ENCODE measurements around the gene VAX1. TPM values are rescaled to one million over a fixed set of nuclear protein-coding genes. Genes with fewer than 3 reads are reported as not detected.

The VAX1 gene
- total and polyA plus RNA-seq, 4 donors: not detected

DNA sequence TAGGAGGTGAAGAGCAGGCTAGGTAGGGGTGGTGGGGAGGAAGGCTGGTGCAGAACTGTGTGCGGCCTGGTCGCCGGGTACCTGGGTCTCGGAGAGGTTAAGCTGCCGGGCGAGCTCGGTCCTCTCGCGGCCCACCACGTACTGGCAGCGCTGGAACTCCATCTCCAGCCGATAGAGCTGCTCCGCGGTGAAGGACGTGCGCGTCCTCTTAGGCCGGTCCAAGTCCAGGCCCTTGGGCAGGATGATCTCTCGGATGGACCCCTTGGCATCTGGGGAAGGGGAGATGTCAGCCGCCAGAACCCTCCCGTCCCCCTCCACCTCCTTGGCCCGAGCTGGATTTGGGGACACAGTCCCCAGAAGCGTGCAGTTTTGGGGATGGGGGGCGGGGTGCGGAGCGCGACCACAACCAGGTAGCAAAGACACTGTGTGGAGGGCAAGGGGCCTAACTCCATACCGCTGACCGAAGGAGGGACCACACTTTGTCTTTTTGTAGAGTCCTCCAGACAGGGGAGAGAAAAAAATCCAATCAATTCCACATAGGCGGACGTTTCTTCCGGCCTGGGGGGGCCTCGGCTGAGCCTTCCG is 1.6 kb downstream of the VAX1 start:
- DNase-seq (ENCODE audit: low read depth in 4 of 6, low spot score in 6 of 6): no peak
- Histone ChIP-seq H3K27me3 (ENCODE audit: control insufficient read depth, insufficient read depth, low read length) (peaks cover 96% of the 10 kb centered on the region), H3K9me3 (ENCODE audit: control insufficient read depth, insufficient read depth, low read length) (no peaks in the 10 kb centered on the region), H3K4me1 (ENCODE audit: control insufficient read depth, insufficient read depth, low read length) (peaks cover 65% of the 10 kb centered on the region), H3K36me3 (ENCODE audit: control insufficient read depth, insufficient read depth, low read length) (no peaks in the 10 kb centered on the region), H3K4me3 (ENCODE audit: low read depth, low read length) (no peak overlapping the region), H3K27ac (ENCODE audit: low read depth, low read length) (no peak overlapping the region)
- 30% methylated on average over 30 of the region's 34 CpGs for WGBS (ENCODE audit: insufficient coverage)

DNA sequence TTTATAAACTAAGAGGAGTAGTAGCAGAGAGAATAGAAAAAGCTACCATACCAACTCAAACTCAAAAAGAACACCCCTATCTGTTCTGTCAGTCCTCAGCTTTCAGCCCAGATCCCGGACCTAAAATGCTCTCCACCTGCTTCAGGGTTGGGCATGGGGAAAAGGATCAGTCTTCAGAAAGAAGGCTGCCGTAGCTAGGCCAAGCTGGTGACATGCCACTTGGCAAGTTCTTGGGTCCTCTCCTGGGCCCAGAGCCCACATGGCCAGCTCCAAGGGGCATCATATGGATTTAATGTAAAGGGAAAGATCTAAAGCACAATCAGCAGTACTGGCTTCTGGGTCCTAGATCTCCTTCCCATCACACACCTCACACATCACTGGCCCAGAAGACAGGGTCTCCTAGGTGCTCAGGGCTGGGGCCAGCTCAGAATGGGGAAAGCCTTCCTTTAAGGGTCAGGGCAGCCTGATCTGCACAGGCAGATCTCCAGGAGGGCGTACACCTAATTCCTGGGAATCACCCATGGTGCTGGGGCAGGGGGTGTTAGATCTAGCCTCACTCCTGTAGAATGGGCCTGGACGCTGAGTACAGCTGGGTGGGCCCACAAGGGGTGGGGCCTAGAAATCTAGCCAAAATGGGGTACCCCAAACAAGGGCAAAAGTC is 2.5 kb downstream of the VAX1 start:
- no peak for DNase-seq (ENCODE audit: low read depth in 4 of 6, low spot score in 6 of 6)
- Histone ChIP-seq H3K27ac (ENCODE audit: low read depth, low read length) (no peak overlapping the region), H3K27me3 (ENCODE audit: control insufficient read depth, insufficient read depth, low read length) (peaks cover 96% of the 10 kb centered on the region), H3K4me3 (ENCODE audit: low read depth, low read length) (no peak overlapping the region), H3K9me3 (ENCODE audit: control insufficient read depth, insufficient read depth, low read length) (no peaks in the 10 kb centered on the region), H3K4me1 (ENCODE audit: control insufficient read depth, insufficient read depth, low read length) (peaks cover 69% of the 10 kb centered on the region), H3K36me3 (ENCODE audit: control insufficient read depth, insufficient read depth, low read length) (no peaks in the 10 kb centered on the region)
- WGBS (ENCODE audit: insufficient coverage): 95% methylated on average over 3 of the region's 4 CpGs

DNA sequence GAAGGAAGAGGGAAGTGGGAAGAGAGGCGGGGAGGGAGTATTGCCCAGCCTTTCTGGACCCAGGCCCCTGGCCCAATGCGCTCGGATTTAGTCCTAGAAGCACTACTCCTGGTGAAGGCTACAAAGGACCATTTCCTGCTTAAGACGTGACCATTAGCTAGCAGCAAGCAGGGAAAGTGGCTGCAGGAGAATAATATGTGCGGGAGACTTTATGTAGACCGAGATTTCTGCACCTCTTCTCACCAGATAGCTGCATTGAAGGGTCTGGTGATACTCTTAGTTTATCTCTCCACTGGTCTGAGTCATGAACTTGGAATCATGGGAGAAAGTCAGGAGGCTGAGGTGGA is 3.1 kb downstream of the VAX1 start:
- WGBS (ENCODE audit: insufficient coverage): 68% methylated on average over 5 of the region's 6 CpGs
- Histone ChIP-seq H3K9me3 (ENCODE audit: control insufficient read depth, insufficient read depth, low read length) (no peaks in the 10 kb centered on the region), H3K27ac (ENCODE audit: low read depth, low read length) (no peak overlapping the region), H3K4me1 (ENCODE audit: control insufficient read depth, insufficient read depth, low read length) (peaks cover 64% of the 10 kb centered on the region), H3K4me3 (ENCODE audit: low read depth, low read length) (no peak overlapping the region), H3K27me3 (ENCODE audit: control insufficient read depth, insufficient read depth, low read length) (peaks cover 96% of the 10 kb centered on the region), H3K36me3 (ENCODE audit: control insufficient read depth, insufficient read depth, low read length) (no peaks in the 10 kb centered on the region)
- no peak for DNase-seq (ENCODE audit: low read depth in 4 of 6, low spot score in 6 of 6)

DNA sequence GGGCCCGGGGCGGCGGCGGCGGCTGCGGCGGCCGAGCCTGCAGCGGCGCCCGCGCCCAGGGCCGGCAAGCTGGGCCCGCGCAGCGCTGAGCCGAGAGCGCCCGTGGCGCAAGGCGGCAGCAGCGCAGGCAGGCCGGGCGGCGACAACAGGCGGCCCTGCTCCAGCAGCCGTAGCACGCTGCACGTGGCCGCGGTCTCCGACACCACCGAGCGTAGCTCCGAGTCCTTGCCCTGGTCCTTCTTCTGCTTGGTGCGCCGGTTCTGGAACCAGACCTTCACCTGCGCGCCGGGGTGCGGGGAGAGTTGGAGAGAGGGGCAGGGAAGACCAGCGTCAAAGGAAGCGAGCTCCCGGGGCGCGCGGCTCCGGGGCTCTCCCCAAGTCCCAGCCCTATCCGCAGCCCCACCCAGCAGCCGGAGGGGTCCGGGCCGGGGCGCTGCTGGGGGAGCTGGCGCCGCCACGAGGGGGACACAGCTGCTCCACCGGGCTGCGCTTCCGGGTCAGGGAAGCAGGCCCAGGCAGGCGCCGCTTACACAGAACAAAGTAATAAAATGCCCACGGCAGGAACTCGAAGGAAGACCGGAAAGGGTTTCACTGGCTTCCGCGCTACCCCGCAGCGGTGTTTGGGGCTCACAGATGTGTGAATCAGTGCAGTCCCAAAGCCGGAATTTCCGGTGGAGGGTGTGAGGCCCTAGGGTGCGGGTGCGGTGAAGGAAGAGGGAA is 3.6 kb downstream of the VAX1 start:
- Histone ChIP-seq H3K27ac (ENCODE audit: low read depth, low read length) (no peak overlapping the region), H3K4me3 (ENCODE audit: low read depth, low read length) (no peak overlapping the region), H3K4me1 (ENCODE audit: control insufficient read depth, insufficient read depth, low read length) (peaks cover 59% of the 10 kb centered on the region), H3K9me3 (ENCODE audit: control insufficient read depth, insufficient read depth, low read length) (no peaks in the 10 kb centered on the region), H3K27me3 (ENCODE audit: control insufficient read depth, insufficient read depth, low read length) (peaks cover 97% of the 10 kb centered on the region), H3K36me3 (ENCODE audit: control insufficient read depth, insufficient read depth, low read length) (no peaks in the 10 kb centered on the region)
- peak in 2 of 6 donors; percentile 31 to 52 for DNase-seq (ENCODE audit: low read depth in 4 of 6, low spot score in 6 of 6)
- WGBS (ENCODE audit: insufficient coverage): 4% methylated on average over 72 of the region's 72 CpGs

DNA sequence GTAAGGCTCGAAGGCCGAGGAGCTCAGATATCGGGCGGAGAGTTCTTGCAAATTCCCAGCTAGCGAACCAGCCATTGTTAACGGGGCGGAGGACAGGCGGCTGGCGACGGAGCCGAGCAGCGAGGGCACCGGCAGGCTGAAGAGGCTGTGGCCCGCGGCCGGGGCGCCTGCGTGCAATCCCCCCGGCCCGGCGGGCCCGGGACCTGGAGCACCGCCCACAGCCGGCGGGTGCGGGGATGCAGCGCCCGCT is 4.1 kb downstream of the VAX1 start:
- no peaks in the 10 kb centered on the region for H3K36me3 ChIP-seq (ENCODE audit: control insufficient read depth, insufficient read depth, low read length)
- H3K27ac ChIP-seq (ENCODE audit: low read depth, low read length): no peak overlapping the region
- no peak for DNase-seq (ENCODE audit: low read depth in 4 of 6, low spot score in 6 of 6)
- peaks cover 98% of the 10 kb centered on the region for H3K27me3 ChIP-seq (ENCODE audit: control insufficient read depth, insufficient read depth, low read length)
- no peak overlapping the region for H3K4me3 ChIP-seq (ENCODE audit: low read depth, low read length)
- WGBS (ENCODE audit: insufficient coverage): under 1% methylated on average over 28 of the region's 28 CpGs
- H3K4me1 ChIP-seq (ENCODE audit: control insufficient read depth, insufficient read depth, low read length): peaks cover 55% of the 10 kb centered on the region
- H3K9me3 ChIP-seq (ENCODE audit: control insufficient read depth, insufficient read depth, low read length): no peaks in the 10 kb centered on the region

DNA sequence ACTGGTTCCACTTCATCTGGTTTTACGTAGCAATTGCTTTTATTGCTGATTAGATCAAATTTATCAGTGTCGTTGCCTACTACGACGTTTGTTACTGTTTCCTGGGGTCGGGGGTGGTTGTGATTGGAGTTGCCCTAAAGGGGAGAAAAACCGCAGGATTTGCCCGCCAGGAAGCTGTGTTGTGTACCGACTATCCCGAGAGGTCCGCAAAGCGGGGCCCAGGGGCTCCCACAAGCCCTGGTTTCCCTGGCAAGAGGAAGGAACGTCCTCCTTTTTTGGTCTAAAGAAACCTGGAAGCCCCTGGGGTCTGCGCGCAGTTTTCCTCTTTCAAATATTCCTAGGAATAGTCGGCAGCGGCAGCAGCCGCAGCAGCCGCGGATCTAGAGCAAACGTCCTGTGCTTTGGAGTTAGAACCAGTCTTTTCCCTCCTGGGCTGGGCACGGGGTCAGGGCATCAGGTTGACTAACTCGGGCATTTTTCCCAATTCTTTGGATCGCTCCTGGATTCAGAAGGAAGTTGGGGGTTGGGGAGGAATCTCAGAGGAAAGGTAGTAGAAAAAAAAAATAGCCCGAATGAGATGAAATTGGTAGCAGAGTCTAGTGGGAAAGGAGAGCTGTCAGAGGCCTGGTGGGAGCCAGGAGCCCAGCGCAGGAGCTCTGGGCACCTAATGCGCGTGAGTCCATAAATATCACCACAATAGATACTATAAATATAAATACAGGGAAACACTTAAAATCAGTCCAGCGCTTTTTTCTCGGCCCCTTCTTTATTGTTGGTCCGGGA is 4.6 kb downstream of the VAX1 start:
- H3K36me3 ChIP-seq (ENCODE audit: control insufficient read depth, insufficient read depth, low read length): no peaks in the 10 kb centered on the region
- no peaks in the 10 kb centered on the region for H3K9me3 ChIP-seq (ENCODE audit: control insufficient read depth, insufficient read depth, low read length)
- no peak overlapping the region for H3K27ac ChIP-seq (ENCODE audit: low read depth, low read length)
- 1% methylated on average over 25 of the region's 30 CpGs for WGBS (ENCODE audit: insufficient coverage)
- peak in 2 of 6 donors; percentile 42 to 64 for DNase-seq (ENCODE audit: low read depth in 4 of 6, low spot score in 6 of 6)
- H3K27me3 ChIP-seq (ENCODE audit: control insufficient read depth, insufficient read depth, low read length): peaks cover 98% of the 10 kb centered on the region
- H3K4me3 ChIP-seq (ENCODE audit: low read depth, low read length): no peak overlapping the region
- H3K4me1 ChIP-seq (ENCODE audit: control insufficient read depth, insufficient read depth, low read length): peaks cover 52% of the 10 kb centered on the region

DNA sequence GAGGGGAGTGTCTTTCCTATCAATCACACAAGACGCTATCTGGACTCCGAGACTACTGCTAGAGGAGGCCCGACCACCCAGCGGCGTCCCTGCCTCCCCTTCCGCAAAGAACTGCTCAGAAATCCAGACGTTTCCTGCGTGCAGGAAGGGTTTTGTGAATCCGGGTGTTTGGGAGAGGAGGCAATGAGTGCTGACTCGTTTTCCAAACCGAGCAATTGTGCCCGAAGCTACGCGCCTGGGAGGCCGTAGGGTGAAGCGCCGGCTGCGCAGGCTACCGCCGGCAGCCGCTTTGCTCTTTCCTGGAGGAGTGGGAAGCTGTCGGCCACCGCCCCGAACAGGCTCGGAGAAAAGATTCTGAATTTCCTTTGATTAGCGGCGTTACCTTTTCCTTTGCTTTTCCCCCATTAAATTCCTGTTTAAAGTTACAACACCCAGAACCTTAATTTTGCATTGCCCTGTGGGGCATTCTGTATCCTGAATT is 5.3 kb downstream of the VAX1 start:
- Histone ChIP-seq H3K9me3 (ENCODE audit: control insufficient read depth, insufficient read depth, low read length) (no peaks in the 10 kb centered on the region), H3K4me3 (ENCODE audit: low read depth, low read length) (no peak overlapping the region), H3K4me1 (ENCODE audit: control insufficient read depth, insufficient read depth, low read length) (peaks cover 46% of the 10 kb centered on the region), H3K36me3 (ENCODE audit: control insufficient read depth, insufficient read depth, low read length) (no peaks in the 10 kb centered on the region), H3K27ac (ENCODE audit: low read depth, low read length) (no peak overlapping the region), H3K27me3 (ENCODE audit: control insufficient read depth, insufficient read depth, low read length) (peaks cover 95% of the 10 kb centered on the region)
- 3% methylated on average over 26 of the region's 27 CpGs for WGBS (ENCODE audit: insufficient coverage)
- peak in 2 of 6 donors; percentile 43 to 68 for DNase-seq (ENCODE audit: low read depth in 4 of 6, low spot score in 6 of 6)

DNA sequence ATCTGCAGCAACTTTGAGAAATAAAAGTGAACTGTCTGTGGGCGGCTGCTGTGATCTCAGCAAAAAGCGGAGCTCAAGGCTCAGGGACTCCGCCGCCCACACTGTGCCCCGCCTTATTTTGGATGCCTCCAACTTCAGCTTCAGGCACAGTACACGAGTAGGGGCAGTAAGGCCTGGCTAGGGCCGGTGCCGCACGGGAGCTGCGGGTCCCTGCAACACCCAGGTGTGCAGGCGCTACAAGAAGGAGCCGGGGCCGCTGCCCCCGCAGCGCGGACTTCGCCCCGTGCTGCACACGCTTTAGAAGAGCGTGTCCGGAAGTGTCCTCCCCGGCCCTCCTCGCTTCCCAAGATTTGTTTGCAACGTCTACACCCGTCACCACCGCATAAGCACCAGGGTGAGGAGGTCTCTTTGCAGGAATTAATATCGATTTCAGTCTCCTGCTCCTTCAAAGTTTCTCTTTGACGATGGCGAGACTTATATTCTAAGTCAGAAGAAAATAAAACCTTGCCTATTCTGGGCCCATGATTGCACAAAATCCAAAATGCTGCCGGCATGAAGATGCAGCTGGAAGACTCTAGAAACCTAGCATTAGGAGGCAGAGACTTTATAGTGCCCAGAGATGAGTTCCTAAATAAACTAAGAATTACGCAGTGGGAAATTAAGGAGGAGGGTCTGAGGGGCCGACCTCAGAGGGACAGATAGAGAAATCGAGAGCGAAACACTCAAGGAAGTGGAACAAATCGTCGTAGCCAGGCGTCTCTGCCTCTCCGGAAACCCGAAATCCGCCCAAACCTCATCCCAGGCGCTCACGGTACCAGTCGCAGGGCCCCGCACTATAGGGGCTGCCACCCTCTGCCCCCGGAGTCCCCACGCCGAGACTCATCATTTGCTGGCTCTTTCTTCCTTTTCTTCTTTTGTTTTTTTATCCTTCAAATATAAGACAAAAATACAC is 6.4 kb downstream of the VAX1 start:
- no peaks in the 10 kb centered on the region for H3K9me3 ChIP-seq (ENCODE audit: control insufficient read depth, insufficient read depth, low read length)
- H3K36me3 ChIP-seq (ENCODE audit: control insufficient read depth, insufficient read depth, low read length): no peaks in the 10 kb centered on the region
- no peak overlapping the region for H3K27ac ChIP-seq (ENCODE audit: low read depth, low read length)
- no peak overlapping the region for H3K4me3 ChIP-seq (ENCODE audit: low read depth, low read length)
- peaks cover 95% of the 10 kb centered on the region for H3K27me3 ChIP-seq (ENCODE audit: control insufficient read depth, insufficient read depth, low read length)
- peaks cover 35% of the 10 kb centered on the region for H3K4me1 ChIP-seq (ENCODE audit: control insufficient read depth, insufficient read depth, low read length)
- DNase-seq (ENCODE audit: low read depth in 4 of 6, low spot score in 6 of 6): peak in 1 of 6 donors; percentile 38
- 2% methylated on average over 41 of the region's 47 CpGs for WGBS (ENCODE audit: insufficient coverage)

DNA sequence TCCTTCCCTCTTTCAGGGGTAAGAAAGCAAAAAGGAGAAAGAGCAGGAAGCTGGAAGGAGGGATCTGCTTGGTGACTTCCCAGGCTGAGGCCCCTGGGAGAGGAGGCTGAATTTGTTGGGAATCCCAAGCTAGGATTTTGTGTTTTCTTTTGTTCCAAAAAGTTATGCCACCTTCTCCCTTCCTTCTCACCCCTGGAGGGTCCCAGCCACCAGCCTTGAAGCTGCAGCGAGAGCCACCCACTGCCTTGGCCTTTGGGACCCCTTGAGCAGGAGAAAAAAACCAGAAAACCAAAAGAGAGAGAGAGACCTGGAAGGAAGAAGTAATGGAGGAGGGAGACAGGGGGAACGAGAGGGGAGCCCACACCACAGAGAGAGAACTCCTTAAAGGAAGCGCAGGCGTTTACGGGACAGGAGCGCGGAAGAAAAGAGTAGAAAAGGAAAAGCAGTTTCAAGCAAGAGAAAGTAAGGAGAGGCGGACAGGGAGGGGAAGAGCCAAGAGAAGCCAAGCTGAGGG is 7.2 kb downstream of the VAX1 start:
- WGBS (ENCODE audit: insufficient coverage): 16% methylated on average over 7 of the region's 8 CpGs
- Histone ChIP-seq H3K27ac (ENCODE audit: low read depth, low read length) (no peak overlapping the region), H3K4me3 (ENCODE audit: low read depth, low read length) (no peak overlapping the region), H3K27me3 (ENCODE audit: control insufficient read depth, insufficient read depth, low read length) (peaks cover 91% of the 10 kb centered on the region), H3K4me1 (ENCODE audit: control insufficient read depth, insufficient read depth, low read length) (peaks cover 32% of the 10 kb centered on the region), H3K36me3 (ENCODE audit: control insufficient read depth, insufficient read depth, low read length) (no peaks in the 10 kb centered on the region), H3K9me3 (ENCODE audit: control insufficient read depth, insufficient read depth, low read length) (no peaks in the 10 kb centered on the region)
- no peak for DNase-seq (ENCODE audit: low read depth in 4 of 6, low spot score in 6 of 6)

All from spinal cord (tissue), 10 donors.